NCI-H526 (cell line): ENCODE measurements around the gene THAP2.
A peak's percentile ranks its signal among the peaks of the same experiment; 100 is the strongest.

Source experiments
- DNase-seq, 2 experiments: peaks; one replicate each; lab custom pipeline; 2025; lab: John Stamatoyannopoulos, UW

Gene THAP2

GRCh38 chr12:71663561-71664410, at the start of gene THAP2, which contains the start of gene ZFC3H1:
TSS of gene THAP2 (plus strand) at chr12:71664301. CDS start at chr12:71664510, 209 bp downstream.
TSS of gene ZFC3H1 (minus strand) at chr12:71663848. CDS start at chr12:71663610, 238 bp downstream.
- peak; percentile 98 to 99 for DNase-seq

DNA sequence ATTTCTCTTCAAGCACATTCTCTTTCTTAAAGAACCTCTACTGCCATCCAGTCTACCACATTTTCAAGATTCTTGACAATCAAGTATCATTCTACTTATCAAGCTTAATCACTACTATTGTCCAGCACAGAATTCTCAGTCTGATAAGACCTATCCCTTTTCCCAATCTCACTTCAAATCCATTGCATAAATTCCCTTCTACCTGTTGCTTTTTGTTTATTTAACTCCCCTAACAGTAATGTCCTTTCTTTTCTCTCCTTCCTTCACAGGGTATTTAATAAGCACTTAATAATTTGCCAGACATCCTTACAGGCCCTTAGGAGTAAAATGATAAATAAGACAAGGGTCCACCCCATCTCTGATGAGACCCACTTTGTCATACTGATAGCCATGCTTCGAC, 42.2 kb upstream of the THAP2 start:
- DNase-seq: no peak

DNA sequence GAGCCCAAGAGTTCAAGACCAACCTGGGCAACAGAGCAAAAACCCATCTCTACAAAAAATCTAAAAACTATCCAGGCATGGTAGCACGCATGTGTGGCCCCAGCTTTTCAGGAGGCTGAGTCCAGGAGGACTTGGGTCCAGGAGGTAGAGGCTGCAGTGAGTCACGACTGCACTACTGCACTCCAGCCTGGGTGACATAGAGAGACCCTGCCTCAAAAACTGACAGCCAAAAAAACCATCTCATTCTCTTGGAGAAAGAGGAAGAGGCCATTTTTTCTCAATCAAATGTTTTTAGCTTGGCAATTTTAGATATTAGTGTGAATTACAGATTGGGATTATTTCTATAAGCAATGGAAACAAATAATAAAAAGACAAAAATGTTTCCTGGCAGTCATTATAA, 38.6 kb upstream of the THAP2 start:
- no peak for DNase-seq

GRCh38 chr12:71626098-71626497, 38.0 kb upstream of the THAP2 start:
- DNase-seq: no peak

- DNase-seq: no peak
These were observed 37.3 kb upstream of the THAP2 start for GRCh38 chr12:71626768-71627167.

DNA sequence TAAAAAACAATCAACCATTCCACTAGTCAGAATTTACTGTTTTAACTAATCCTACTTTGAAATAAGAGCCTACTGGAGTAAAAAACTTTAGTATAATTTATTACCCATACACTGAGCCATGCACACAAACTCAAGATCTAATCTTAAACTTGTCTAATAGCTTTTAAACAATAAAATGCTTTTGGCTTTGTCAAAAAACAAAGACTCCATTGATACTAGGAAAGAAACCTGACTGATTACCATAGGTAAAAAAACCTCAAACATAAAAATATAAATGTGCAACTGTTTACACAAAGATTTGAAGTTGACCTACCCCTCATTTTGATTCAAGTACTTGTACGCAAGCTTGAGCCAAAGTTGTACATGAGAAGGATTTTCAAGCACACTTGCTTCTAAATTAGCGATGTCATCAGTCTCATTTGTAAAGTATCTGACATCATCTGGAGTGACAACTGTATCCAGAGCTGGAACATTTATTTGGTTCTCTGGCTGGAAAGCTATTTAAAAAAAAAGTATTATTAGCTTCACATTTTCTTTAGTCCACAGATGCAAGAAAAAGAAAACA, 36.6 kb upstream of the THAP2 start:
- DNase-seq: peak in 1 of 2 experiments; percentile 37

DNA sequence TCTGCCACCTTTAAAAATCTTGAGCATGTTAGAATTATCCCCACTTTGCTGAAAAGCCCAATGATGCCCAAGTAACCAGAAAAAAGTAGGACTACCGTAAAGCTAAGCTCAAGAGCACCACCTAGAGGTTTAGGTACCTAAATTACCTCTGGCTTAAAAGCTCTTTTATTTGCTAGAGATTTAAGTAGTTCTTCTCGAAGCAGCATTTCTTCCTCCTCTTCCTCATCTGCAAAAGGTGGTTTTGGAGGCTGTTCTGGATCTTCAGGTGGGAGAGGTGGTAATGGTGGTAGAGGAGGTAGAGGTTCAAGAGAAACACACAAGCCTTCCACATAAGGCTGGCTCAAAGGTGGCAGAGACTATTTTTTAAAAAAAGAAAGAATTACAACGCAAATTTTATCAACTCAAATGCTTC, 27.4 kb upstream of the THAP2 start:
- DNase-seq: peak; percentile 7 to 74

DNA sequence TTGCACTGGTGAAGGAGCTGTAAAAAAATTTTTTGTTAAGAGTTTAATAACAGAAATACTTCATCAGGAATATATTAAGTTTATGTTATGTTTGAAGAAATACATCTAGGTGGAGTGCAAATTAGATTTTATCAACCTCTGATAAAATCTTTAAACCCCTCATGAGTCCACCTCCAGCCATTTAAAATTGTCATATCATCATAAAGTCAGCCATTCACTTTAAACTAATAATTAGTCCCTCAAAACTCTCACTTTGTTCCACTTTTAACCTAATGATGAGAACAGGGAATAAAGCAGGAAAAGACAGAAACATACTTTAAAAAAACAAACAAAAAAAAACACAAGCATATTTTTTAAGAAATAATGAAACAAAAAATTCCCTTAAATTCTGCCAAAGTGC, 25.6 kb upstream of the THAP2 start:
- no peak for DNase-seq

DNA sequence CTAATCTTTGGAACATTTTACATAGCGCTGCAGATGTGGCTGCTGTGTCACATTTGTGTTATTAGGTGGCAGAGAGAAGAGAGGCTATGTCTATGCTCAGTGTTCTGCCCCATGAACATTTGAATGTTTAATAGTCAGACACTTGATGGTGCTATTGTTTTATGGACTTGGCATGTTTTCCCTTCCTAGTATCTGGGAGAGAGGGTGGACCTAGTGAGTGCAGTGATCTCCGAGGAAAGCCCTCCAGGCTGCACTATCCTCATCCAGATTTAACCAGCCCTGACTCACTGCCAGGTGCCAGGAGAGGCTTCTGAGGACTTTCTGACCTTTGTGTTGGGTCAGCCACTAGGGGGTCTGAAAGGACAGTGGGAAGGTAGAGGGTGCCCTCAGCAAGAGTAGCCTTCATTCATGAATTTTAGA, 24.8 kb upstream of the THAP2 start:
- no peak for DNase-seq

- no peak for DNase-seq
These were observed 23.8 kb upstream of the THAP2 start for GRCh38 chr12:71640316-71640715.

DNA sequence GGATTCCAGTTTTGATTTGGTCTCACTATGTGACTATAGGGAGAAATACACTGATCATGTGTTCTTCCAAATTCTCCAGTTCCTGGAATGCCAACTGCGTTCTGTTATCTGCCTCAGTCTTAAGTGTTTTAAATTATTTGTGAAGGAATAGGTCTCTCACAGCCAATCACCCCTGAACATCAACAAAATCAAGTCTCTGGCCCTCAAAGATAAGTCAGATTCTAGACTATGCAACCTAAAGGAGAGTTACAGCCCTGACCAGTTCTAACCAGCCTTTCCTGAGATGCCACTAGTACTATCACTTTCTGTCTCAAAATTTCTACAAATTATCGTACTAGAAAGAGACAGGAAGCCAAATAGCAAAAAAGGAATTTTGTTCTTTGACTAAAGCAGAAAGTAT, 22.7 kb upstream of the THAP2 start:
- no peak for DNase-seq

GRCh38 chr12:71642264-71642663, 21.8 kb upstream of the THAP2 start:
- no peak for DNase-seq

DNA sequence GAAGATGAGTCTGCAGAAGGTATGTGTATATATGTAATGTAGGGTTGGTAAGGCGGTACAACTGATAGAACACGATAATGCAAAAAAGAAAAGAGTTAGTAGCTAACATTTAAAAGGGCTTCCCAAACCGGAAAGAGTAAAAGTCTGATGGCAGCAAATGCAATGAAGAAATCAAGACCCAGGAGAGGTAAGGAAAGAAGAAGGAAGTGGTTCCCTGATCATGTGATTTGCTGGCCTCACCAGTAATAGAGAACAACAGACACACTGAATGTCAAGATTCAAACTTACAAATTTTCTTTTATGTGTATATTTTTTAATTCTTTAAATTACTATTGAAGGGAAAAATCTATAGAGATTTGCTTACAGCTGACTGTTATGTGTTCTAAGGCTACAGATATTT, 18.8 kb upstream of the THAP2 start:
- DNase-seq: no peak

GRCh38 chr12:71646512-71646911, 17.6 kb upstream of the THAP2 start:
- DNase-seq: no peak

DNA sequence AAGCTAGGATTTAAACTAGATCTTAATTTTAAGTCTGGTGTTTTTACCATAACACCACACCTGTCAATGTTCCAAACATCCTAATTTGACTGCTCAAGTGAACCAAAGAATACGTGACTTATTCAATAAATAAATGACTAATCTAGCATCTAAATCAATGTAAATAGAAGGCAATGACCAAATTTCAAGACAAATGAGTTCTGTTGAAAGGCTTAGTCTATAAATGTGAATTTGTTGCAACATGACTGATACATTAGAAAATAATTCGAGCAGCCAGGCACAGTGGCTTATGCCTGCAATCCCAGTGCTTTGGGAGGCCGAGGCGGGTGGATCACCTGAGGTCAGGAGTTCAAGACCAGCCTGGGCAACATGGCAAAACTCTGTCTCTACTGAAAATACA, 15.6 kb upstream of the THAP2 start:
- no peak for DNase-seq

DNA sequence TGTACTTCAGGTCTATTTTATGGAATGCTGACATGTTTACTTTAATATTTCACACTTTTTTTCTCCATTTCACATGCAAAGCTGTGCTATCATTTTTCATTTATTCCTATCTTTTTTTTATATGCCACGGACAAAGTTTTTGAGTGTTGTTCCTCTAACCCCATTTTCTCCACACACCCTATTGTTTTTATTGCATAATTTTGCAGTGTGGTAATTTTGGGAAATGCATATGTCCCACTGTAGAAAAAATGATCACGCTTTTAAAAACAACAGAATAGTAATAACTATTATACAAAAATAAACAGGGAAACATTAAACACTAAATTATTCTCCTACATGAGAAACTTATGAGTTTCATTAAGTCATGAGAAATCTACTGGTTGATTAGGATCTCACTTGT, 14.7 kb upstream of the THAP2 start:
- no peak for DNase-seq

DNA sequence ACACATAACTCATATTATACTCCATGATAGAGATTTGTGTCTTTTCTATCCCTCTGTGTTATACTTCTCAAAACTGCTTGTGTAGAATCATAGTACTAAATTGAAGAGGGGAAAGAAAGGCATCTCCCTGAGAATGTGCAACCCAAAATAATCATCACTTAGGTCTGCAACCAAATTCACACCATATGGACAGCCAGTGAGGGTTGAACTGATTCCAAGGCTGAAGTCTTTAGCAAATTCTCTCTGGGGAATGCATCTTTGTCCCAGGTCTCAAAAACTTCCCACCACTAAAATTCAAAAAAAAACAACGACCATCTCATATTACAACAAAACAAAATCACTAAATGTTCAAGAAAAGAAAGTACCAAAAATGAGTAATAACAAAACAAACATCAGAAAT, 11.4 kb upstream of the THAP2 start:
- DNase-seq: no peak

DNA sequence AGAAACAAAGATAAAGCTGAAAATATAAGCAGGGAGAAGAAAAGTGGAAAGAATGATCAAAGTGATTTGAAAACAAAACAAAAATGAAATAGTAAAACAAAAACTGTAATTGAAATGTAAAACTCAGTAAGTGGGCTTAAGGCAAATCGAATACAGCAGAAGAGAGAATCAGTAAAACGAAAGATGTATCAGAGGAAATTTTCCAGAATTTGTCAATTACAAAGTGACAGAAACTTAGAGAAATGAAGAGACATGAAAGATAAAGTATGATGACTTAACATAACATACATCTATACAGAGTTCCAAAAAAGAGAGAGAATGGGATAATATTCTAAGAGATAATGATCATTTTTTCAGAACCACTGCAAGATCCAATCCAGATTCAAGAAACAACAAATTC, 11.0 kb upstream of the THAP2 start:
- no peak for DNase-seq

DNA sequence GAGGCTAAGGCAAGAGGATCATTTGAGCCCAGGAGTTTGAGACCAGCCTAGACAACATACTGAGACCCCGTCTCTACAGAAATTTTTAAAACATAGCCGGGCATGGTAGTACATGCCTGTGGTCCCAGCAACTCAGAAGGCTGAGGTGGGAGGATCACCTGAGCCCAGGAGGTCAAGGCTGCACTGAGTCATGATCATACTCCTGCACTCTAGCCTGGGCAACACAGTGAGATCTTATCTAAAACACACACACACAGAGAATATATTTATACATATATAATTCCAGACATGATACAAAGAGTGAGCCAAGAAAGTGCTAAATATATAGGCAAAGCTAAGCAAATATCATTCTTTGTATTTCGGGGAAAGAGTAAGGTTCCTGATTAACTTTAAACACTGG, 9.9 kb upstream of the THAP2 start:
- no peak for DNase-seq

GRCh38 chr12:71655495-71655894, 8.6 kb upstream of the THAP2 start:
- no peak for DNase-seq

GRCh38 chr12:71655907-71656306, 8.2 kb upstream of the THAP2 start:
- DNase-seq: no peak

GRCh38 chr12:71656740-71657139, 7.4 kb upstream of the THAP2 start:
- DNase-seq: no peak

- DNase-seq: no peak
These were observed 2.0 kb upstream of the THAP2 start for GRCh38 chr12:71661977-71662530.
